HCT116 (cell line): ENCODE measurements around the gene PNRC2. TPM values are rescaled to one million over a fixed set of nuclear protein-coding genes. Genes with fewer than 3 reads are reported as not detected.

Experiments
- ATAC-seq: fragments of 200-7000 bp; cut with Tn5 transposase; 2 replicates; pipeline ENCODE4 v1.9.1; 2020; ENCODE audit warnings: mild to moderate bottlenecking, moderate library complexity
- BruUV-seq: library from RNA; stranded (reverse); fragments of 400-500 nt; replicated peaks from 2 replicates; lab custom pipeline; 2021; lab: Mats Ljungman, UMichigan
- CTCF ChIA-PET: fragments of 300-600 bp; sonication (Branson Sonifier 250); formaldehyde crosslinking; loops from one replicate; lab custom pipeline; 2021; ENCODE audit warnings: antibody characterized with exemption; lab: Charles Lee
- POLR2A ChIA-PET: fragments of 300-600, 350-600 bp; sonication (Branson Sonifier 250); formaldehyde crosslinking; loops from one replicate; lab custom pipeline; 2021; ENCODE audit warnings: antibody characterized with exemption; lab: Charles Lee
- RAD21 ChIA-PET, 2 experiments: fragments of 300-600 bp; sonication (Branson Sonifier 250); formaldehyde crosslinking; loops; one replicate each; lab custom pipeline; 2023; ENCODE audit warnings: low total read pairs in 2 of 2; ENCODE audit not compliant: uncharacterized antibody in 2 of 2, unreplicated experiment in 2 of 2, low non-redundant PET in 1 of 2; lab: Charles Lee
- DNase-seq: peaks from one replicate; pipeline ENCODE4 v3.0.0-alpha.2; 2010; ENCODE audit warnings: low read depth, low spot score
- H2AFZ ChIP-seq: fragments of 200-600 bp; shearing (Covaris generic), sonication (generic); 2 replicates; pipeline ENCODE4 v1.6.1; 2017; ENCODE audit warnings: low read depth, mixed run types, mixed read lengths, antibody characterized with exemption, low read length; ENCODE audit not compliant: poor library complexity, severe bottlenecking
- H3K27ac ChIP-seq: 2 replicates; pipeline ENCODE4 v1.5.1; 2012; ENCODE audit warnings: low read depth, low read length
- H3K27me3 ChIP-seq: fragments of 200-600 bp; sonication (generic); 2 replicates; pipeline ENCODE4 v1.6.1; 2016; ENCODE audit warnings: mixed run types, low read length, mixed read lengths; ENCODE audit not compliant: insufficient read depth
- H3K36me3 ChIP-seq, 2 experiments: fragments of 200-500 bp in 1 of 2; fragments of 200-600 bp in 1 of 2; sonication (Bioruptor generic) in 1 of 2; sonication (generic) in 1 of 2; 2 replicates each; pipeline versions ENCODE4 v1.5.1 to v1.6.1; 2014 to 2016; ENCODE audit warnings: low read length in 2 of 2, inconsistent platforms in 1 of 2, mixed read lengths in 1 of 2, mixed run types in 1 of 2; ENCODE audit not compliant: insufficient read depth in 2 of 2, control insufficient read depth in 1 of 2
- H3K4me1 ChIP-seq, 2 experiments: fragments of 200-600 bp in 1 of 2; sonication (generic) in 1 of 2; 2 replicates each; pipeline versions ENCODE4 v1.5.1 to v1.6.1; 2012 to 2017; ENCODE audit warnings: low read length in 2 of 2, inconsistent platforms in 1 of 2, mild to moderate bottlenecking in 1 of 2, mixed read lengths in 1 of 2, mixed run types in 1 of 2, moderate library complexity in 1 of 2; ENCODE audit not compliant: insufficient read depth in 2 of 2, control insufficient read depth in 1 of 2
- H3K4me2 ChIP-seq: fragments of 200-600 bp; sonication (generic); 2 replicates; pipeline ENCODE4 v1.6.1; 2017; ENCODE audit warnings: mixed run types, low read length, mixed read lengths
- H3K4me3 ChIP-seq, 2 experiments: fragments of 200-600 bp in 1 of 2; sonication (generic) in 1 of 2; replicated peaks in 1 of 2; 2 replicates each; pipeline ENCODE4 v1.5.1; 2011 to 2016; ENCODE audit warnings: low read length in 2 of 2, control low read depth in 1 of 2, low read depth in 1 of 2, mild to moderate bottlenecking in 1 of 2, mixed read lengths in 1 of 2, mixed run types in 1 of 2
- H3K79me2 ChIP-seq: fragments of 200-600 bp; sonication (generic); 2 replicates; pipeline ENCODE4 v1.6.1; 2017; ENCODE audit warnings: mild to moderate bottlenecking, mixed run types, low read length, moderate library complexity, mixed read lengths; ENCODE audit not compliant: insufficient read depth
- H3K9ac ChIP-seq: fragments of 200-600 bp; sonication (generic); 2 replicates; pipeline ENCODE4 v1.6.1; 2016; ENCODE audit warnings: low read length, mixed read lengths
- H3K9me2 ChIP-seq: fragments of 200-600 bp; sonication (generic), shearing (Covaris generic); 2 replicates; pipeline ENCODE4 v1.6.1; 2017; ENCODE audit warnings: mixed run types, mild to moderate bottlenecking, moderate library complexity; ENCODE audit not compliant: insufficient read depth
- H3K9me3 ChIP-seq, 2 experiments: fragments of 200-500 bp in 1 of 2; fragments of 200-600 bp in 1 of 2; sonication (Bioruptor generic) in 1 of 2; sonication (generic) in 1 of 2; 2 replicates each; pipeline ENCODE4 v1.6.1; 2014 to 2017; ENCODE audit warnings: low read length in 2 of 2, mixed read lengths in 2 of 2, inconsistent platforms in 1 of 2, low read depth in 1 of 2, mild to moderate bottlenecking in 1 of 2, mixed run types in 1 of 2, moderate library complexity in 1 of 2; ENCODE audit not compliant: control insufficient read depth in 1 of 2, insufficient read depth in 1 of 2
- H4K20me1 ChIP-seq: fragments of 200-600 bp; sonication (generic), shearing (Covaris generic); 2 replicates; pipeline ENCODE4 v1.6.1; 2017; ENCODE audit warnings: mixed run types, mild to moderate bottlenecking, moderate library complexity; ENCODE audit not compliant: insufficient read depth
- CEBPB ChIP-seq: IDR thresholded peaks from 2 replicates; pipeline ENCODE4 v1.6.1; 2012; ENCODE audit warnings: low read depth
- EGR1 ChIP-seq: IDR thresholded peaks from 2 replicates; pipeline ENCODE4 v1.6.1; 2012; ENCODE audit warnings: low read depth
- ELF1 ChIP-seq: IDR thresholded peaks from 2 replicates; pipeline ENCODE4 v1.6.1; 2012; ENCODE audit warnings: low read depth, borderline replicate concordance
- EZH2 ChIP-seq: fragments of 200-600 bp; sonication (generic); IDR thresholded peaks from 2 replicates; pipeline ENCODE4 v1.6.1; 2017; ENCODE audit warnings: antibody characterized with exemption, mixed run types
- FOSL1 ChIP-seq: IDR thresholded peaks from 2 replicates; pipeline ENCODE4 v1.6.1; 2012; ENCODE audit warnings: low read depth
- JUND ChIP-seq: IDR thresholded peaks from 2 replicates; pipeline ENCODE4 v1.6.1; 2012
- POLR2A ChIP-seq: IDR thresholded peaks from 2 replicates; pipeline ENCODE4 v1.7.0; 2011; ENCODE audit warnings: borderline replicate concordance; ENCODE audit not compliant: insufficient read depth, insufficient read length; ENCODE audit errors: extremely low read depth
- POLR2AphosphoS5 ChIP-seq: IDR thresholded peaks from 2 replicates; pipeline ENCODE4 v1.6.1; 2011; ENCODE audit warnings: mild to moderate bottlenecking, low read depth, low read length, moderate library complexity
- RAD21 ChIP-seq: IDR thresholded peaks from 2 replicates; pipeline ENCODE4 v1.6.1; 2012; ENCODE audit warnings: low read depth, mild to moderate bottlenecking
- SIN3A ChIP-seq: IDR thresholded peaks from 2 replicates; pipeline ENCODE4 v1.6.1; 2012; ENCODE audit warnings: low read depth
- SRF ChIP-seq: IDR thresholded peaks from 2 replicates; pipeline ENCODE4 v1.6.1; 2012; ENCODE audit warnings: low read depth
- ZNF274 ChIP-seq: fragments of 200-500 bp; sonication (Bioruptor generic); IDR thresholded peaks from 2 replicates; pipeline ENCODE4 v1.6.1; 2014; ENCODE audit warnings: mild to moderate bottlenecking, low read depth, low read length, inconsistent platforms
- intact Hi-C: fragments of 100-400 bp; cut with micrococcal nuclease; formaldehyde crosslinking; loops from 2 replicates; pipeline ENCODE4 v1.10.0; 2022
- total RNA-seq: library from RNA; stranded (reverse); gene quantifications from one replicate; pipeline ENCODE4 v1.2.1, GENCODE V29; 2021; ENCODE audit not compliant: unreplicated experiment
- TF ChIP-seq, protein P1 (sequence below): IDR thresholded peaks from 2 replicates; pipeline ENCODE4 v1.6.1; 2012
- TF ChIP-seq, protein P2 (sequence below), 3 experiments: fragments of 200-600 bp in 1 of 3; sonication (generic) in 1 of 3; IDR thresholded peaks in 2 of 3; conservative IDR thresholded peaks in 1 of 3; 2 replicates each; pipeline ENCODE4 v1.5.1; 2012 to 2017; ENCODE audit warnings: low read depth in 2 of 3, low read length in 2 of 3, antibody characterized with exemption in 1 of 3, borderline replicate concordance in 1 of 3, control low read depth in 1 of 3, mild to moderate bottlenecking in 1 of 3, mixed read lengths in 1 of 3, mixed run types in 1 of 3, moderate library complexity in 1 of 3; ENCODE audit not compliant: insufficient read depth in 1 of 3
- TF ChIP-seq, protein P3 (sequence below): IDR thresholded peaks from 2 replicates; pipeline ENCODE4 v1.6.1; 2012; ENCODE audit warnings: low read depth

Gene PNRC2
- total RNA-seq, 1 experiment from 2014 or later = 92.1 TPM

DNA sequence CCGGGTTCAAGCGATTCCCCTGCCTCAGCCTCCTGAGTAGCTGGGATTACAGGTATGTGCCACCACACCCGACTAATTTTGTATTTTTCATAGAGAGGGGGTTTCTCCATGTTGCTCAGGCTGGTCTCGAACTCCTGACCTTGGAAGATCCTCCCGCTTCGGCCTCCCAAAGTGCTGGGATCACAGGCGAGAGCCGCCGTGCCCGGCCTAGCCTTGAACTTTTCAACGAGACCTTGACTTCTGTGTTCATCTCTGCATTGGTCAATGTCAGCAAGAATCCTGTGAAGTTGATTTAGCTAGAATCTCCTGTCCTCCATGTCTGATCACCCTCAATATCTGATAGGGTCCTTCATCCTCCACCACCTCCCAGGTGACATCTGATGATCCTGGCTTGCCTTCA lies 35.0 kb upstream of the PNRC2 start:
- no peak overlapping the region for H3K9ac ChIP-seq
- TF ChIP-seq JUND (no peak), POLR2A (no peak), POLR2AphosphoS5 (no peak), ELF1 (no peak), ZNF274 (no peak), SRF (no peak), FOSL1 (no peak), RAD21 (no peak), CEBPB (no peak), EZH2 (no peak), EGR1 (no peak), SIN3A (no peak)
- TF ChIP-seq, protein P1, sequence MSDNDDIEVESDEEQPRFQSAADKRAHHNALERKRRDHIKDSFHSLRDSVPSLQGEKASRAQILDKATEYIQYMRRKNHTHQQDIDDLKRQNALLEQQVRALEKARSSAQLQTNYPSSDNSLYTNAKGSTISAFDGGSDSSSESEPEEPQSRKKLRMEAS = no peak
- TF ChIP-seq, protein P2, sequence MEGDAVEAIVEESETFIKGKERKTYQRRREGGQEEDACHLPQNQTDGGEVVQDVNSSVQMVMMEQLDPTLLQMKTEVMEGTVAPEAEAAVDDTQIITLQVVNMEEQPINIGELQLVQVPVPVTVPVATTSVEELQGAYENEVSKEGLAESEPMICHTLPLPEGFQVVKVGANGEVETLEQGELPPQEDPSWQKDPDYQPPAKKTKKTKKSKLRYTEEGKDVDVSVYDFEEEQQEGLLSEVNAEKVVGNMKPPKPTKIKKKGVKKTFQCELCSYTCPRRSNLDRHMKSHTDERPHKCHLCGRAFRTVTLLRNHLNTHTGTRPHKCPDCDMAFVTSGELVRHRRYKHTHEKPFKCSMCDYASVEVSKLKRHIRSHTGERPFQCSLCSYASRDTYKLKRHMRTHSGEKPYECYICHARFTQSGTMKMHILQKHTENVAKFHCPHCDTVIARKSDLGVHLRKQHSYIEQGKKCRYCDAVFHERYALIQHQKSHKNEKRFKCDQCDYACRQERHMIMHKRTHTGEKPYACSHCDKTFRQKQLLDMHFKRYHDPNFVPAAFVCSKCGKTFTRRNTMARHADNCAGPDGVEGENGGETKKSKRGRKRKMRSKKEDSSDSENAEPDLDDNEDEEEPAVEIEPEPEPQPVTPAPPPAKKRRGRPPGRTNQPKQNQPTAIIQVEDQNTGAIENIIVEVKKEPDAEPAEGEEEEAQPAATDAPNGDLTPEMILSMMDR (IDR thresholded peaks at IDR 0.05 in 2 of 3, conservative IDR thresholded peaks at IDR 0.05 in 1 of 3; ENCODE audit: borderline replicate concordance in 1 of 3, insufficient read depth in 1 of 3, low read depth in 2 of 3, low read length in 2 of 3) = no peak
- TF ChIP-seq, protein P3, sequence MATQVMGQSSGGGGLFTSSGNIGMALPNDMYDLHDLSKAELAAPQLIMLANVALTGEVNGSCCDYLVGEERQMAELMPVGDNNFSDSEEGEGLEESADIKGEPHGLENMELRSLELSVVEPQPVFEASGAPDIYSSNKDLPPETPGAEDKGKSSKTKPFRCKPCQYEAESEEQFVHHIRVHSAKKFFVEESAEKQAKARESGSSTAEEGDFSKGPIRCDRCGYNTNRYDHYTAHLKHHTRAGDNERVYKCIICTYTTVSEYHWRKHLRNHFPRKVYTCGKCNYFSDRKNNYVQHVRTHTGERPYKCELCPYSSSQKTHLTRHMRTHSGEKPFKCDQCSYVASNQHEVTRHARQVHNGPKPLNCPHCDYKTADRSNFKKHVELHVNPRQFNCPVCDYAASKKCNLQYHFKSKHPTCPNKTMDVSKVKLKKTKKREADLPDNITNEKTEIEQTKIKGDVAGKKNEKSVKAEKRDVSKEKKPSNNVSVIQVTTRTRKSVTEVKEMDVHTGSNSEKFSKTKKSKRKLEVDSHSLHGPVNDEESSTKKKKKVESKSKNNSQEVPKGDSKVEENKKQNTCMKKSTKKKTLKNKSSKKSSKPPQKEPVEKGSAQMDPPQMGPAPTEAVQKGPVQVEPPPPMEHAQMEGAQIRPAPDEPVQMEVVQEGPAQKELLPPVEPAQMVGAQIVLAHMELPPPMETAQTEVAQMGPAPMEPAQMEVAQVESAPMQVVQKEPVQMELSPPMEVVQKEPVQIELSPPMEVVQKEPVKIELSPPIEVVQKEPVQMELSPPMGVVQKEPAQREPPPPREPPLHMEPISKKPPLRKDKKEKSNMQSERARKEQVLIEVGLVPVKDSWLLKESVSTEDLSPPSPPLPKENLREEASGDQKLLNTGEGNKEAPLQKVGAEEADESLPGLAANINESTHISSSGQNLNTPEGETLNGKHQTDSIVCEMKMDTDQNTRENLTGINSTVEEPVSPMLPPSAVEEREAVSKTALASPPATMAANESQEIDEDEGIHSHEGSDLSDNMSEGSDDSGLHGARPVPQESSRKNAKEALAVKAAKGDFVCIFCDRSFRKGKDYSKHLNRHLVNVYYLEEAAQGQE = no peak
- TF ChIP-seq, all 23 proteins: peak for 0
- ChIA-PET RAD21 (no interaction called here), POLR2A (no interaction called here), CTCF (no interaction called here)
- Histone ChIP-seq H3K36me3 (no peaks in the 10 kb centered on the region), H3K4me3 (no peak overlapping the region), H3K4me1 (peaks cover 4 to 14% of the 10 kb centered on the region in 2 experiments; a peak in 3 of 4 replicates), H2AFZ (no peak overlapping the region), H3K4me2 (no peak overlapping the region), H4K20me1 (no peaks in the 10 kb centered on the region), H3K79me2 (no peaks in the 10 kb centered on the region), H3K27me3 (no peaks in the 10 kb centered on the region), H3K27ac (no peak overlapping the region), H3K9me3 (no peaks in the 10 kb centered on the region), H3K9me2 (no peaks in the 10 kb centered on the region)
- DNase-seq = no peak
- no peak for ATAC-seq
- no TSS peak for BruUV-seq
- intact Hi-C loops = no loop called here
